Measurements from ENCODE around the gene ADGRG3. TPM values are rescaled to one million over a fixed set of nuclear protein-coding genes. Genes with fewer than 3 reads are reported as not detected.

The ADGRG3 gene
- total RNA-seq, 1 experiment from 2014 or later: 0.46 TPM

DNA sequence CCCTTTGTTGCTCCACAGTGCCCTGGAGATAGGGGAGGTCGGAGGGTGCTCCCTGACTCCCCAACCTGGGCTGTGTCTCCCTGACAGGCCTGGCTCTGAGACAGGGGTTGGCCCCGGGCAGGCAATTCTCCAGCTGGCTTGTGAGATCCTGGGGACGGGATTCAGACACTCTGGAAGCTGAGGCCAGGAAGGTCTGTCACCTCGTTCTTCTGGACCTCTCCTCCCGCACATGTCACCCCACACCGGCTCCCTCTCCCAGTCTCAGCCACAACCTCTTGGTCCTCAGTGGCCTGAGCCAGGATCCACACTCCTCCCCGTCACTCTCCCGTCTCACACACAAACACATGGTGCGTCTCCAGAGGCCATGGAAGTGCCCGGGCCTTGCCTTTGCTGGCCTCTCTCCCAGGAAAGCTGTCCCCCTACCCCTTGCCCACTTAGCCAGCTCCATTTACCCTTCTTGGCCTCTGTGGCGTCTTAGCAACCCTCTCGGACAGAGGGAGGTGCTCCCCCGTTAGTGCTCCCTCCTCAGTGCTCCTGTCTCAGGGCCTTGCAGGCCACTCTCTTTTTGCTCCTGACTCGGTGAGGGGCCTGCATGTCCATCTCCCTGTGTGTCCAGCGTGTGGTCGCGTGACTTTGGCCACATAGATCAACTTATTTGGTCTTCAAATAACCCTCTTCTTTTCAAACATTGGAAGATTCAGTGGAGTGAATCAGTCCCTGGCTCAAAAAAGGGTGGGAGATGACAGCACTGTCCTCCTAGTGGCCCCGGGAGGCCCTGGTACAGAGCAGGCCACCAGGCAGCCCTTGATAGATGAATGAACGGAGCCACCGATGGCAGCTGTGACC lies 747 bp downstream of the ADGRG3 start:
- H3K4me3 Mint-ChIP-seq: no peak overlapping the region

More for the DNA sequence above, 747 bp downstream of the ADGRG3 start:
- no peaks in the 10 kb centered on the region for H3K79me1 ChIP-seq (ENCODE audit: insufficient read depth, low read depth, low read length, poor library complexity, severe bottlenecking)
- H3K9me3 ChIP-seq (ENCODE audit: control insufficient read depth, low read depth, low read length): no peaks in the 10 kb centered on the region
- Mint-ChIP-seq H3K27ac (peak overlapping the region in 2 of 3 experiments; percentile 53 to 83; a peak in 3 of 7 replicates), H3K4me1 (0 out of 4 replicates have a peak, but pooled peaks cover 0 to 2% of the 10 kb centered on the region in 2 experiments), H3K9me3 (no peaks in the 10 kb centered on the region), H3K27me3 (ENCODE audit: low read depth) (peaks cover 12% of the 10 kb centered on the region), H3K36me3 (ENCODE audit: insufficient read depth in 1 of 3, low read depth in 3 of 3) (no peaks in the 10 kb centered on the region; a peak in 1 of 7 replicates)
- no peak overlapping the region for H4K91ac ChIP-seq (ENCODE audit: insufficient read length, low read depth, low read length)
- H3K23ac ChIP-seq (ENCODE audit: insufficient read length, low read depth, low read length): no peak overlapping the region
- H2AK5ac ChIP-seq (ENCODE audit: insufficient read length, low read length): no peak overlapping the region
- no peak overlapping the region for H3K27ac ChIP-seq (ENCODE audit: insufficient read length, low read depth, low read length)
- H3T11ph ChIP-seq (ENCODE audit: low read length): no peak overlapping the region
- no peak overlapping the region for H4K8ac ChIP-seq (replicated peaks; ENCODE audit: insufficient read length, low read depth, low read length)
- H3K56ac ChIP-seq (ENCODE audit: insufficient read length, low read depth, low read length): no peak overlapping the region
- no peak overlapping the region for H4K5ac ChIP-seq (ENCODE audit: insufficient read length, low read depth, low read length)
- no peak overlapping the region for H3K14ac ChIP-seq (ENCODE audit: insufficient read depth, low read length)
- no peaks in the 10 kb centered on the region for H3K4me1 ChIP-seq (ENCODE audit: insufficient read depth, low read length)
- no peak overlapping the region for H2AFZ ChIP-seq (ENCODE audit: low read length)
- H2BK5ac ChIP-seq (ENCODE audit: insufficient read length, low read length): no peak overlapping the region
- no peak overlapping the region for H2BK15ac ChIP-seq (ENCODE audit: low read depth, low read length)
- no peaks in the 10 kb centered on the region for H4K20me1 ChIP-seq (ENCODE audit: control insufficient read depth, insufficient read depth, insufficient read length)
- H3K4ac ChIP-seq (ENCODE audit: low read depth, low read length): no peak overlapping the region
- H3K9ac ChIP-seq (ENCODE audit: extremely low read depth, insufficient read length, low read length): no peak overlapping the region
- no CpG with 5 or more reads among the region's 20 CpGs for WGBS (ENCODE audit: extremely low coverage, insufficient read length, low lambda C conversion rate)
- H3K79me2 ChIP-seq (ENCODE audit: insufficient read depth, low read length): no peaks in the 10 kb centered on the region
- H3K4me2 ChIP-seq (ENCODE audit: insufficient read depth, insufficient read length, low read length): no peak overlapping the region
- no peak overlapping the region for H2BK120ac ChIP-seq (ENCODE audit: low read depth, low read length, poor library complexity, severe bottlenecking)
- no peak for DNase-seq
- no peaks in the 10 kb centered on the region for H3K27me3 ChIP-seq (ENCODE audit: insufficient read depth, low read length)
- no peak overlapping the region for H2BK20ac ChIP-seq (ENCODE audit: low read depth, low read length, poor library complexity, severe bottlenecking)
- TF ChIP-seq, protein P1, sequence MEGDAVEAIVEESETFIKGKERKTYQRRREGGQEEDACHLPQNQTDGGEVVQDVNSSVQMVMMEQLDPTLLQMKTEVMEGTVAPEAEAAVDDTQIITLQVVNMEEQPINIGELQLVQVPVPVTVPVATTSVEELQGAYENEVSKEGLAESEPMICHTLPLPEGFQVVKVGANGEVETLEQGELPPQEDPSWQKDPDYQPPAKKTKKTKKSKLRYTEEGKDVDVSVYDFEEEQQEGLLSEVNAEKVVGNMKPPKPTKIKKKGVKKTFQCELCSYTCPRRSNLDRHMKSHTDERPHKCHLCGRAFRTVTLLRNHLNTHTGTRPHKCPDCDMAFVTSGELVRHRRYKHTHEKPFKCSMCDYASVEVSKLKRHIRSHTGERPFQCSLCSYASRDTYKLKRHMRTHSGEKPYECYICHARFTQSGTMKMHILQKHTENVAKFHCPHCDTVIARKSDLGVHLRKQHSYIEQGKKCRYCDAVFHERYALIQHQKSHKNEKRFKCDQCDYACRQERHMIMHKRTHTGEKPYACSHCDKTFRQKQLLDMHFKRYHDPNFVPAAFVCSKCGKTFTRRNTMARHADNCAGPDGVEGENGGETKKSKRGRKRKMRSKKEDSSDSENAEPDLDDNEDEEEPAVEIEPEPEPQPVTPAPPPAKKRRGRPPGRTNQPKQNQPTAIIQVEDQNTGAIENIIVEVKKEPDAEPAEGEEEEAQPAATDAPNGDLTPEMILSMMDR (conservative IDR thresholded peaks at IDR 0.05): no peak
- no peak overlapping the region for H3K18ac ChIP-seq (ENCODE audit: insufficient read length, low read depth, low read length)
- no peaks in the 10 kb centered on the region for H3K23me2 ChIP-seq (ENCODE audit: insufficient read length, low read depth, low read length, poor library complexity, severe bottlenecking)
- H2BK12ac ChIP-seq (ENCODE audit: insufficient read length, low read depth, low read length): no peak overlapping the region
